H1 (cell line): ENCODE measurements around the gene PITPNC1. TPM values are rescaled to one million over a fixed set of nuclear protein-coding genes. Genes with fewer than 3 reads are reported as not detected.

Experiments used
- CHD7 ChIP-seq: fragments of 300-600 bp; sonication (generic); IDR thresholded peaks from 2 replicates; pipeline ENCODE4 v1.7.1; 2012; ENCODE audit warnings: low read length, moderate library complexity, mild to moderate bottlenecking, inconsistent platforms; ENCODE audit not compliant: insufficient replicate concordance
- CTCF ChIP-seq, 3 experiments: IDR thresholded peaks; 1 replicate in 2 of 3; 2 replicates in 1 of 3; pipeline versions ENCODE4 v1.5.1 to v1.6.1; 2011; ENCODE audit warnings: low read length in 3 of 3, mild to moderate bottlenecking in 3 of 3, inconsistent platforms in 2 of 3, low read depth in 1 of 3, moderate library complexity in 1 of 3; ENCODE audit not compliant: insufficient read depth in 1 of 3; ENCODE audit errors: control extremely low read depth in 1 of 3
- KDM4A ChIP-seq: IDR thresholded peaks from one replicate; pipeline ENCODE4 v1.7.1; 2012; ENCODE audit warnings: low read depth, mild to moderate bottlenecking, moderate library complexity, low read length, inconsistent platforms; ENCODE audit not compliant: severe bottlenecking
- SIN3A ChIP-seq, 2 experiments: IDR thresholded peaks in 1 of 2; conservative IDR thresholded peaks in 1 of 2; 2 replicates each; pipeline ENCODE4 v1.6.1; 2011 to 2012; ENCODE audit warnings: low read length in 2 of 2, improper control_type of control experiment in 1 of 2, low read depth in 1 of 2, mild to moderate bottlenecking in 1 of 2
- SIX5 ChIP-seq: IDR thresholded peaks from 2 replicates; pipeline ENCODE4 v1.6.1; 2011; ENCODE audit warnings: mild to moderate bottlenecking, low read depth, low read length
- polyA plus RNA-seq, 7 experiments: library from polyadenylated mRNA; depleted of rRNA in 3 of 7; stranded (reverse) in 5 of 7; unstranded in 2 of 7; fragments of >200 nt in 5 of 7; fragments of 200-250 nt in 2 of 7; gene quantifications; 1 replicate in 5 of 7; 2 replicates in 1 of 7; 4 replicates in 1 of 7; pipeline versions ENCODE4 v1.2.1 to v1.2.3, GENCODE V29; 2011 to 2013; ENCODE audit warnings: missing spikeins in 2 of 7, mixed read lengths in 2 of 7
- total RNA-seq: library from RNA; stranded (reverse); fragmentation: NEBNext Ultra II Directional; extraction: Animal tissue kit (Norgen Biotek cat#: 25700); gene quantifications from 2 replicates; pipeline ENCODE4 v1.2.1, GENCODE V29; 2021

PITPNC1 gene
- total and polyA plus RNA-seq, 2 of the 8 experiments (the other 6 are each of a cell fraction or from before 2014, with no cell fraction given), result 17.6 to 54.7 TPM

- TF ChIP-seq CTCF (IDR thresholded peaks at IDR 0.05; ENCODE audit: control extremely low read depth in 1 of 3, insufficient read depth in 1 of 3, low read depth in 1 of 3, low read length in 3 of 3) (peak in 2 of 3 experiments; percentile 13 to 22; a peak in 3 of 4 replicates), SIX5 (no peak), SIN3A (conservative IDR thresholded peaks at IDR 0.05 in 1 of 2, IDR thresholded peaks at IDR 0.05 in 1 of 2; ENCODE audit: low read depth in 1 of 2, low read length in 2 of 2) (peak in 1 of 2 experiments; percentile 34; a peak in 1 of 4 replicates), KDM4A (peak; percentile 83), CHD7 (no peak)
Measured at GRCh38 chr17:67377488-67378453, 690 bp downstream of the PITPNC1 start (continued).
